ENCODE results near the gene EPB41L4B.

EPB41L4B gene

GRCh38 chr9:109193974-109194556, 126.8 kb downstream of the EPB41L4B start:
- no peaks in the 10 kb centered on the region for H3K27me3 ChIP-seq
- DNase-seq = no peak
- no peaks in the 10 kb centered on the region for H3K4me1 ChIP-seq
- H3K4me3 ChIP-seq (ENCODE audit: low read depth, low read length) = no peak overlapping the region
- H3K9me3 ChIP-seq = no peaks in the 10 kb centered on the region
- TF ChIP-seq CTCF (IDR thresholded peaks at IDR 0.05; ENCODE audit: low read depth, low read length) = no peak
- no peaks in the 10 kb centered on the region for H3K36me3 ChIP-seq

- Histone ChIP-seq H3K36me3 (no peaks in the 10 kb centered on the region), H3K4me3 (ENCODE audit: low read depth, low read length) (no peak overlapping the region), H3K9me3 (no peaks in the 10 kb centered on the region), H3K4me1 (no peaks in the 10 kb centered on the region), H3K27me3 (no peaks in the 10 kb centered on the region)
- TF ChIP-seq CTCF (IDR thresholded peaks at IDR 0.05; ENCODE audit: low read depth, low read length) = peak; percentile 57
- DNase-seq = peak; percentile 34
These were observed 128.0 kb downstream of the EPB41L4B start for GRCh38 chr9:109192732-109193361.

- no peak for DNase-seq
- H3K27me3 ChIP-seq = no peaks in the 10 kb centered on the region
- H3K9me3 ChIP-seq = no peaks in the 10 kb centered on the region
- H3K4me3 ChIP-seq (ENCODE audit: low read depth, low read length) = no peak overlapping the region
- no peak for TF ChIP-seq CTCF (IDR thresholded peaks at IDR 0.05; ENCODE audit: low read depth, low read length)
- no peaks in the 10 kb centered on the region for H3K4me1 ChIP-seq
- no peaks in the 10 kb centered on the region for H3K36me3 ChIP-seq
These were observed 129.1 kb downstream of the EPB41L4B start for GRCh38 chr9:109191746-109192145.

- no peak for DNase-seq
- H3K36me3 ChIP-seq = no peaks in the 10 kb centered on the region
- H3K27me3 ChIP-seq = no peaks in the 10 kb centered on the region
- H3K4me1 ChIP-seq = no peaks in the 10 kb centered on the region
- H3K4me3 ChIP-seq (ENCODE audit: low read depth, low read length) = no peak overlapping the region
- no peak for TF ChIP-seq CTCF (IDR thresholded peaks at IDR 0.05; ENCODE audit: low read depth, low read length)
- H3K9me3 ChIP-seq = no peaks in the 10 kb centered on the region
These were observed 130.7 kb downstream of the EPB41L4B start for GRCh38 chr9:109190151-109190550.

- TF ChIP-seq CTCF (IDR thresholded peaks at IDR 0.05; ENCODE audit: low read depth, low read length) = no peak
- Histone ChIP-seq H3K4me1 (no peaks in the 10 kb centered on the region), H3K27me3 (no peaks in the 10 kb centered on the region), H3K4me3 (ENCODE audit: low read depth, low read length) (no peak overlapping the region), H3K9me3 (no peaks in the 10 kb centered on the region), H3K36me3 (no peaks in the 10 kb centered on the region)
- no peak for DNase-seq
These were observed 133.9 kb downstream of the EPB41L4B start for GRCh38 chr9:109186857-109187520.
